Gastrocnemius medialis (tissue), 4 donors: ENCODE results near the gene CHRNA5. TPM values are rescaled to one million over a fixed set of nuclear protein-coding genes. Genes with fewer than 3 reads are reported as not detected.

Experiments
- ATAC-seq, 2 donors: fragments of 150-250 bp; one replicate each; pipeline ENCODE4 v1.9.1; 2016
- DNase-seq, 2 donors: peaks; one replicate each; pipeline ENCODE4 v3.0.0-alpha.2; 2019
- H3K27ac ChIP-seq, 4 donors: fragments of 200-600 bp; sonication (generic); 1 replicate in 1 of 4; 2 replicates in 3 of 4; pipeline ENCODE4 v1.5.1; 2016 to 2018; ENCODE audit warnings: mild to moderate bottlenecking in 2 of 4, moderate library complexity in 1 of 4
- H3K27me3 ChIP-seq, 3 donors: fragments of 200-600 bp; sonication (generic) in 2 of 3; 1 replicate in 1 of 3; 2 replicates in 2 of 3; pipeline versions ENCODE4 v1.5.1 to v1.6.0; 2016 to 2019; ENCODE audit warnings: mild to moderate bottlenecking in 1 of 3, moderate library complexity in 1 of 3
- H3K36me3 ChIP-seq, 2 donors: fragments of 200-600 bp; sonication (generic) in 1 of 2; one replicate each; pipeline ENCODE4 v1.5.1; 2017 to 2018
- H3K4me1 ChIP-seq, 2 donors: fragments of 200-600 bp; sonication (generic) in 1 of 2; one replicate each; pipeline ENCODE4 v1.5.1; 2016 to 2017; ENCODE audit warnings: mild to moderate bottlenecking in 2 of 2
- H3K4me3 ChIP-seq, 4 donors: fragments of 200-600 bp; sonication (generic) in 3 of 4; 1 replicate in 1 of 4; 2 replicates in 3 of 4; pipeline ENCODE4 v1.5.1; 2016 to 2019; ENCODE audit warnings: mild to moderate bottlenecking in 2 of 4
- H3K9me3 ChIP-seq, 3 donors: fragments of 200-600 bp; sonication (generic) in 2 of 3; 1 replicate in 1 of 3; 2 replicates in 2 of 3; pipeline ENCODE4 v1.5.1; 2016 to 2019
- POLR2A ChIP-seq, 2 donors: fragments of 450-650 bp; IDR thresholded peaks; one replicate each; pipeline ENCODE4 v1.6.1; 2017; ENCODE audit warnings: antibody characterized with exemption in 2 of 2, mild to moderate bottlenecking in 2 of 2, moderate library complexity in 2 of 2
- in situ Hi-C, 4 donors: fragments of 200-750 bp; cut with MboI; loops; one replicate each; pipeline versions ENCODE4 v1.15.0 to v1.8.0; 2017; ENCODE audit warnings: low sequenced_read_pairs in 4 of 4
- intact Hi-C: fragments of 100-400 bp; cut with DNase I; formaldehyde crosslinking; loops from one replicate; pipeline ENCODE4 v1.15.1; 2023; ENCODE audit warnings: low total_unique reads
- total RNA-seq, 4 donors: library from RNA; depleted of rRNA; stranded (reverse); fragments of >200 nt; gene quantifications; one replicate each; pipeline versions ENCODE4 v1.1.0 to v1.2.3, GENCODE V29; 2016
- TF ChIP-seq, protein P1 (sequence below), 5 experiments: fragments of 450-650 bp in 3 of 5; fragments of 200-600 bp in 2 of 5; sonication (generic) in 2 of 5; IDR thresholded peaks in 4 of 5; conservative IDR thresholded peaks in 1 of 5; 1 replicate in 4 of 5; 2 replicates in 1 of 5; pipeline ENCODE4 v1.5.1; 2016 to 2019; ENCODE audit warnings: antibody characterized with exemption in 5 of 5, mild to moderate bottlenecking in 3 of 5, moderate library complexity in 3 of 5

CHRNA5 gene
- total RNA-seq, 4 donors from 2014 or later: 0.07 to 1.6 (median 0.71) TPM

DNA sequence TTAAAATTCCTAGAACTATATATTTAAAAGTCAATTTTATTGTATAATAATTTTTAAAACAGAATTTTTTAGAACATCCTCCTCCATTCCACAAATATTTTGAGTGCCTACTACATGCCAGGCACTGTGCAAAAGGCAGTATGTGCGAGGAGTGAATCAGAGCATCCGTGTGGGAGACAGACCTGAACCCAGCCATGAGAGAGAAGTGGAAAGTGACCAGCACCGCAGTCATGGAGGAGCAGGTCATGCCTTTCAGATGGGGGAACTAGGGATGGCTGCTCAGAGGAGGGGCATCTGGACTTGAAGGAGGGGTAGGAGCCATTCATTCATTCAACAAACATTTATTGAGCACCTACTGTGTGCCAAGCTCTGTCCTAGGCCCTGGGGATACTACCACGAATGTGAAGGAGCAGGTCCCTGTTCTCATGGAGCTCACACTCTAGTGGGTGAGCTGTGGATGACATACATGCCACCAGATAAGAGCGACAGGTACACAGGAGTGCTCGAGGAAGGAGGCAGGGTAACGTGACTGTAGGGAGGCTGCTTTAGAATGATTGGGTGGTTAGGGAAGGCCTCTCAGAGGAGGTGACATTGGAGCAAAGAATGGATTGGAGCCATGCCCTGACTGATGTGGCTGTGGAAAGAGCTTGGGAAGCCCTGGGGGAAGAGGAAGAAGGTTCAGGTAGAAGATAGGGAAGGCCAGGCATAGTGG is 58.6 kb downstream of the CHRNA5 start:
- Histone ChIP-seq H3K9me3 (no peaks in the 10 kb centered on the region), H3K4me3 (no peak overlapping the region), H3K27me3 (peaks cover 32 to 45% (median 36%) of the 10 kb centered on the region in 3 donors), H3K36me3 (no peaks in the 10 kb centered on the region), H3K4me1 (peaks cover 0 to 7% of the 10 kb centered on the region in 2 donors), H3K27ac (no peak overlapping the region)
- no peak for ATAC-seq
- intact Hi-C loops: no loop called here
- DNase-seq: no peak
- in situ Hi-C loops: loop anchor here in 1 of 4 donors (10.0 kb wide), 1 partner anchor 71 kb away; no protein-coding TSS in a partner anchor
- TF ChIP-seq POLR2A (IDR thresholded peaks at IDR 0.05): no peak
- TF ChIP-seq, protein P1, sequence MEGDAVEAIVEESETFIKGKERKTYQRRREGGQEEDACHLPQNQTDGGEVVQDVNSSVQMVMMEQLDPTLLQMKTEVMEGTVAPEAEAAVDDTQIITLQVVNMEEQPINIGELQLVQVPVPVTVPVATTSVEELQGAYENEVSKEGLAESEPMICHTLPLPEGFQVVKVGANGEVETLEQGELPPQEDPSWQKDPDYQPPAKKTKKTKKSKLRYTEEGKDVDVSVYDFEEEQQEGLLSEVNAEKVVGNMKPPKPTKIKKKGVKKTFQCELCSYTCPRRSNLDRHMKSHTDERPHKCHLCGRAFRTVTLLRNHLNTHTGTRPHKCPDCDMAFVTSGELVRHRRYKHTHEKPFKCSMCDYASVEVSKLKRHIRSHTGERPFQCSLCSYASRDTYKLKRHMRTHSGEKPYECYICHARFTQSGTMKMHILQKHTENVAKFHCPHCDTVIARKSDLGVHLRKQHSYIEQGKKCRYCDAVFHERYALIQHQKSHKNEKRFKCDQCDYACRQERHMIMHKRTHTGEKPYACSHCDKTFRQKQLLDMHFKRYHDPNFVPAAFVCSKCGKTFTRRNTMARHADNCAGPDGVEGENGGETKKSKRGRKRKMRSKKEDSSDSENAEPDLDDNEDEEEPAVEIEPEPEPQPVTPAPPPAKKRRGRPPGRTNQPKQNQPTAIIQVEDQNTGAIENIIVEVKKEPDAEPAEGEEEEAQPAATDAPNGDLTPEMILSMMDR (IDR thresholded peaks at IDR 0.05 in 4 of 5, conservative IDR thresholded peaks at IDR 0.05 in 1 of 5): no peak

DNA sequence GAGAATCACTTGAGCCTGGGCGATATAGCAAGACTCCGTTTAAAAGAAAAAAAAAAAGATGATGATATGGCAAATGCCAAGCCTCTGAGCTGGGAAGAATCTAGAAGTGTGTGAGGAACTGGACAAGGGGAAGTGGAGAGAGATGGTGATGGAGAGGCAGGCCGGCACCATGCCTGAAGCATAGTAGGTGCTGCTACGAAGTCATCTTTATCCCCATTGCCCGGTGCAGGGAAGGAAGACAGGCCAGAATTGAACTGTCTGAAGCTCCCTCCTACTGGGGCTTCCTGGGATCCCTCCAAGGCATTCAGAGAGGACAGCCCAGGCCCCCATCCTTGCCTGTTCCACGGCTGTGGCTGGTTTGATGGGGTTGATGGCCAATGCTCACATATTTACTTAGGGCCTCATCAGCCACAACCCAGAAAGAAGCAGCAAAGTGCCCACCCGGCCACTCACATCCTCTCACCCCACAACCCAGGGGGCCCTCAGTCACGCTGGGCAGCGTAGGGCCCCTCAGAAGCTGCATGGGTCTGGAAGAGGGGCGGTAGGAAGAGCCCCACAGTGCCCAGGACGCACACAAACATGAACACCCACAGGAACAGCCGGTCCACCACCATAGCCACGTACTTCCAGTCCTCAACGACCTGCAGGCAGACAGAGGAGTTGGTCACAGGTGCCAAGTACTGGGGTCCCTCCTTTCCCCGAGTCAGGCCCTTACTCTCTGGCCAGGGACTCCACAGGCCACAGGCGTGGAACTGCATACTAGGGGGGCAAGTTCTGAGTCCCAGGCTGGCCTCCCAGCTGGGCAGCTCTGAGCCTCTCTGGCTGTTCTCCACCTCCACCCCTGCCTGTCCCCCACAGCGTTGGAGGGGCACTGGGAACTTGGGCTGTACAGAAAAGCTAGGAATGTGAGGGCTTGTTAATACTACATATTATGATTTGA is 59.6 kb downstream of the CHRNA5 start:
- no peak for ATAC-seq
- Histone ChIP-seq H3K9me3 (no peaks in the 10 kb centered on the region), H3K27ac (no peak overlapping the region), H3K36me3 (no peaks in the 10 kb centered on the region), H3K4me3 (no peak overlapping the region), H3K27me3 (peaks cover 23 to 35% (median 26%) of the 10 kb centered on the region in 3 donors), H3K4me1 (peaks cover 0 to 6% of the 10 kb centered on the region in 2 donors)
- in situ Hi-C loops: loop anchor here in 2 of 4 donors (10.0 to 25.0 kb wide), 2 partner anchors 70 to 562 kb away; no protein-coding TSS in a partner anchor
- TF ChIP-seq POLR2A (IDR thresholded peaks at IDR 0.05): no peak
- TF ChIP-seq, protein P1 (IDR thresholded peaks at IDR 0.05 in 4 of 5, conservative IDR thresholded peaks at IDR 0.05 in 1 of 5): no peak
- intact Hi-C loops: no loop called here
- DNase-seq: no peak

DNA sequence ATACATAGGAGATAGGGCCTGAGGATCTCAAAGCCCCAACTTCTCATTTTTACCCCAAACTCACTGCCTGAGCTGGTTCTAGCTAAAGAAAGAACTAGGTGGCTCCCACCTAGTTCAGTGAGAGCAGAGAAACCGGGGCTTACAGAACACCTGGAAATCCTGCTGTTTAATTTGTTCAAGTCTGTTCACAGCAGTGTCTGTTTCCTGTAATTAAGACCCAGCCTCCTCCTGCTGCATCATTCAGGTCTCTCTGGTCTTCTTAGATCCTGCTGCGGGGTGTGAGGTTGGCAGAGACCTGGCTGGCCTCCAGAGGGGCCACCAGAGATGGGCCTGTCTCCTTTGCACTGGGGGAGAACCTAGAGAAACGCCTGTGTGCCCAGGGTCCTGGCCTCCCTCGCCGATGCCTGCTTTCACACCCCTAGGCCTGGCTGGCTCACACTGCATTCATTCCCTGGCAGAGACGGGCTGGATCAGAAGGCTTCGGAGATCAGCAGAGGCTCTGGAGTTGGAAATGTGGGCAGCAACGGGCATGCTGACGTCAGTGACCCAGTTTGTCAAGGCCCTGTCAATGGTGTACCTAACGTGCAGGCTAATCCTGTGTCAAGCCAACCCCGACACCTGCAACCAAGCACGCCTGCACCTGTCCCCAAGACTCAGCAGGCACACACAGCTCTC is 60.4 kb downstream of the CHRNA5 start:
- H3K4me1 ChIP-seq: no peaks in the 10 kb centered on the region
- peaks cover 16 to 27% (median 19%) of the 10 kb centered on the region in 3 donors for H3K27me3 ChIP-seq
- ATAC-seq: peak in 1 of 2 donors; percentile 21
- in situ Hi-C loops: loop anchor here in 2 of 4 donors (10.0 to 25.0 kb wide), 2 partner anchors 69 to 562 kb away; no protein-coding TSS in a partner anchor
- TF ChIP-seq POLR2A (IDR thresholded peaks at IDR 0.05): no peak
- TF ChIP-seq, protein P1 (IDR thresholded peaks at IDR 0.05 in 4 of 5, conservative IDR thresholded peaks at IDR 0.05 in 1 of 5): no peak
- H3K4me3 ChIP-seq: no peak overlapping the region
- no peaks in the 10 kb centered on the region for H3K9me3 ChIP-seq
- intact Hi-C loops: no loop called here
- H3K27ac ChIP-seq: no peak overlapping the region
- DNase-seq: no peak
- no peaks in the 10 kb centered on the region for H3K36me3 ChIP-seq

DNA sequence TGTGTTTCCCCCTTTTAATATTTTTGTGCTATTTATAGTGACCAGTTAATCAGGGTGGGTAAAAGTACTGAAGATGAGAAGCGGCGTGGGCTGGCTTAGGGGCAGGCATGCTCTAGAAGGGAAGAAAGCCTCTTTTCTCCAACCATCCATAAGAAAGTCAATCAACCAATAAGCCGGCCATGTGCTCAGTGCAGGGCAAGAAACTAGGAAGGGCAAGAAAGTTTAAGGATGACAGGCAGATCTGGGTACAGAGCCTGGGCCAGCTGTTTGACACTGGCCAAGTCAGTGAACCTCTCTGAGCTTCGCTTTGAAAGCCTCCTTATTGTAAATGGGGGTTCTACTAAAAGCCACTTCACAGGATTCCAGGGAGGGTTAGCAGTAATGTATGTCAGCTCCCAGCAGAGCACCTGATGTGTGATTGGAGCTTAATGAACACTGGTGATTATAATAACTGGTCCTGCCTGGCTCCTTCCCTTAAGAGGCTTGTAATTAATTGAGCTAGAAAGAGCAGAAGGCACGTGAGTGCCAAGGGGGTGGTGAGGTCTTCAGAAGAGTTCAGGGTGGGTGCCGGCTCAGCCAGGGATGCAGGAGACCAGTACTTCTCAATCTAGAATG is 61.2 kb downstream of the CHRNA5 start:
- Histone ChIP-seq H3K27ac (no peak overlapping the region), H3K9me3 (no peaks in the 10 kb centered on the region), H3K4me1 (no peaks in the 10 kb centered on the region), H3K4me3 (no peak overlapping the region), H3K36me3 (no peaks in the 10 kb centered on the region), H3K27me3 (peaks cover 10 to 20% (median 13%) of the 10 kb centered on the region in 3 donors)
- in situ Hi-C loops (loop anchor here in 2 of 4 donors (10.0 to 25.0 kb wide), 2 partner anchors 68 to 561 kb away; no protein-coding TSS in a partner anchor), intact Hi-C loops (no loop called here)
- TF ChIP-seq, protein P1 (IDR thresholded peaks at IDR 0.05 in 4 of 5, conservative IDR thresholded peaks at IDR 0.05 in 1 of 5): no peak
- no peak for TF ChIP-seq POLR2A (IDR thresholded peaks at IDR 0.05)
- ATAC-seq: no peak
- no peak for DNase-seq
